Lower leg skin (tissue), 3 donors: ENCODE measurements around the gene KRT86.

Experiments used
- CTCF ChIP-seq, 3 donors: fragments of 450-650 bp; IDR thresholded peaks; one replicate each; pipeline ENCODE4 v1.5.1; 2016; ENCODE audit warnings: antibody characterized with exemption in 3 of 3, mild to moderate bottlenecking in 3 of 3, moderate library complexity in 2 of 3
- POLR2A ChIP-seq, 2 donors: fragments of 450-650 bp; IDR thresholded peaks; one replicate each; pipeline ENCODE4 v1.6.1; 2016 to 2017; ENCODE audit warnings: antibody characterized with exemption in 2 of 2, mild to moderate bottlenecking in 1 of 2, moderate library complexity in 1 of 2

- TF ChIP-seq CTCF (IDR thresholded peaks at IDR 0.05) (no peak), POLR2A (IDR thresholded peaks at IDR 0.05) (no peak)
These were observed 24.3 kb downstream of the KRT86 start for GRCh38 chr12:52298677-52299190.
